Large intestine (tissue), 3 donors: ENCODE data around the gene WNT7B. TPM values are rescaled to one million over a fixed set of nuclear protein-coding genes. Genes with fewer than 3 reads are reported as not detected.

Source experiments
- DNase-seq, 2 donors: peaks; one replicate each; pipeline versions ENCODE4 v3.0.0 to v3.0.0-alpha.2; 2013
- H3K27ac ChIP-seq: one replicate; pipeline ENCODE4 v1.5.1; 2013; ENCODE audit warnings: low read length
- H3K27me3 ChIP-seq: 2 replicates; pipeline ENCODE4 v1.6.1; 2013; ENCODE audit warnings: low read length; ENCODE audit not compliant: control insufficient read depth, insufficient read depth
- H3K36me3 ChIP-seq: 2 replicates; pipeline ENCODE4 v1.6.1; 2013; ENCODE audit warnings: low read length; ENCODE audit not compliant: control insufficient read depth, insufficient read depth
- H3K4me1 ChIP-seq: one replicate; pipeline ENCODE4 v1.6.1; 2013; ENCODE audit warnings: low read length; ENCODE audit not compliant: control insufficient read depth, insufficient read depth
- H3K4me3 ChIP-seq: one replicate; pipeline ENCODE4 v1.5.1; 2013; ENCODE audit warnings: low read length
- H3K9me3 ChIP-seq: one replicate; pipeline ENCODE4 v1.6.1; 2013; ENCODE audit warnings: mild to moderate bottlenecking, low read depth, low read length, moderate library complexity; ENCODE audit not compliant: control insufficient read depth
- WGBS: methylation state at CpG from one replicate; pipeline ENCODE4 v1.1.5; 2013; ENCODE audit warnings: low lambda C conversion rate; ENCODE audit not compliant: insufficient coverage; 5-methylcytosine and 5-hydroxymethylcytosine counted together
- polyA plus RNA-seq: library from polyadenylated mRNA; unstranded; fragments of 120-200 nt; gene quantifications from one replicate; pipeline ENCODE4 v1.2.1, GENCODE V29; 2013

Gene WNT7B
- polyA plus RNA-seq, 1 donor = 0.33 TPM

GRCh38 chr22:45879552-45879949, 97.4 kb downstream of the WNT7B start:
- no peak for DNase-seq
- Histone ChIP-seq H3K4me3 (no peak overlapping the region), H3K36me3 (no peaks in the 10 kb centered on the region), H3K27ac (no peak overlapping the region), H3K27me3 (peaks cover 70% of the 10 kb centered on the region), H3K4me1 (peaks cover 3% of the 10 kb centered on the region), H3K9me3 (peaks cover 3% of the 10 kb centered on the region)
- no CpG with 5 or more reads among the region's 6 CpGs for WGBS

GRCh38 chr22:45878901-45879551, 97.9 kb downstream of the WNT7B start:
- Histone ChIP-seq H3K27me3 (peaks cover 70% of the 10 kb centered on the region), H3K36me3 (no peaks in the 10 kb centered on the region)
- no CpG with 5 or more reads among the region's 16 CpGs for WGBS

GRCh38 chr22:45878051-45878781, 98.7 kb downstream of the WNT7B start:
- peaks cover 71% of the 10 kb centered on the region for H3K27me3 ChIP-seq
- no peak overlapping the region for H3K4me3 ChIP-seq
- no peak for DNase-seq
- peaks cover 3% of the 10 kb centered on the region for H3K9me3 ChIP-seq
- WGBS = no CpG with 5 or more reads among the region's 25 CpGs
- H3K27ac ChIP-seq = no peak overlapping the region
- no peaks in the 10 kb centered on the region for H3K36me3 ChIP-seq
- H3K4me1 ChIP-seq = peaks cover 3% of the 10 kb centered on the region

More at GRCh38 chr22:45878901-45879551, 97.9 kb downstream of the WNT7B start:
- H3K4me3 ChIP-seq = no peak overlapping the region
- peaks cover 3% of the 10 kb centered on the region for H3K9me3 ChIP-seq
- peaks cover 3% of the 10 kb centered on the region for H3K4me1 ChIP-seq
- H3K27ac ChIP-seq = no peak overlapping the region
- no peak for DNase-seq

- H3K36me3 ChIP-seq = no peaks in the 10 kb centered on the region
- peaks cover 3% of the 10 kb centered on the region for H3K4me1 ChIP-seq
- no peak overlapping the region for H3K4me3 ChIP-seq
- no peak overlapping the region for H3K27ac ChIP-seq
- DNase-seq = no peak
- H3K27me3 ChIP-seq = peaks cover 65% of the 10 kb centered on the region
- no CpG with 5 or more reads among the region's 18 CpGs for WGBS
- peaks cover 5% of the 10 kb centered on the region for H3K9me3 ChIP-seq
These were observed 99.3 kb downstream of the WNT7B start for GRCh38 chr22:45877651-45878050.

- peaks cover 59% of the 10 kb centered on the region for H3K27me3 ChIP-seq
- H3K4me3 ChIP-seq = no peak overlapping the region
- DNase-seq = no peak
- H3K4me1 ChIP-seq = peaks cover 3% of the 10 kb centered on the region
- peaks cover 5% of the 10 kb centered on the region for H3K9me3 ChIP-seq
- H3K36me3 ChIP-seq = no peaks in the 10 kb centered on the region
- H3K27ac ChIP-seq = no peak overlapping the region
- no CpG with 5 or more reads among the region's 3 CpGs for WGBS
These were observed 100.0 kb downstream of the WNT7B start for GRCh38 chr22:45877036-45877380.

- peaks cover 5% of the 10 kb centered on the region for H3K9me3 ChIP-seq
- no CpG with 5 or more reads among the region's 26 CpGs for WGBS
- H3K27ac ChIP-seq = no peak overlapping the region
- H3K36me3 ChIP-seq = no peaks in the 10 kb centered on the region
- H3K4me1 ChIP-seq = peaks cover 3% of the 10 kb centered on the region
- peaks cover 53% of the 10 kb centered on the region for H3K27me3 ChIP-seq
- H3K4me3 ChIP-seq = no peak overlapping the region
- DNase-seq = no peak
These were observed 100.6 kb downstream of the WNT7B start for GRCh38 chr22:45876136-45877035.

GRCh38 chr22:45872659-45873263, 104.2 kb downstream of the WNT7B start:
- Histone ChIP-seq H3K4me1 (peaks cover 2% of the 10 kb centered on the region), H3K4me3 (no peak overlapping the region), H3K36me3 (no peaks in the 10 kb centered on the region), H3K27me3 (peaks cover 46% of the 10 kb centered on the region), H3K27ac (no peak overlapping the region), H3K9me3 (peaks cover 2% of the 10 kb centered on the region)
- WGBS = 100% methylated on average over 3 of the region's 3 CpGs
- DNase-seq = no peak

GRCh38 chr22:45871721-45872120, 105.2 kb downstream of the WNT7B start:
- Histone ChIP-seq H3K27ac (no peak overlapping the region), H3K27me3 (peaks cover 46% of the 10 kb centered on the region), H3K4me3 (no peak overlapping the region), H3K9me3 (peaks cover 2% of the 10 kb centered on the region), H3K4me1 (peaks cover 3% of the 10 kb centered on the region), H3K36me3 (no peaks in the 10 kb centered on the region)
- 100% methylated on average over 2 of the region's 6 CpGs for WGBS
- DNase-seq = no peak
